HepG2 (cell line): ENCODE results near the gene RDH16.
"Not testable (repeated sequence)": the region's sequence is repeated elsewhere in the genome, so short reads cannot be mapped to it uniquely, and the experiment has no call there.

ENCODE experiments used
- CTCF ChIP-seq: sonication (generic); formaldehyde crosslinking; IDR thresholded peaks from 2 replicates; pipeline ENCODE4 v1.5.0; 2020; ENCODE audit warnings: mild to moderate bottlenecking, missing genetic modification reagents, moderate library complexity
- HNF4A ChIP-seq: sonication (generic); formaldehyde crosslinking; IDR thresholded peaks from 2 replicates; pipeline ENCODE4 v1.4.0; 2020; ENCODE audit warnings: missing genetic modification reagents
- NPAS2 ChIP-seq: sonication (generic); formaldehyde crosslinking; IDR thresholded peaks from 2 replicates; pipeline ENCODE4 v1.8.0; 2022; ENCODE audit warnings: mild to moderate bottlenecking, missing genetic modification reagents, borderline replicate concordance
- POLR2AphosphoS5 ChIP-seq: IDR thresholded peaks from 2 replicates; pipeline ENCODE4 v1.6.1; 2012; ENCODE audit warnings: low read depth, low read length
- TARDBP ChIP-seq: sonication (generic); formaldehyde crosslinking; IDR thresholded peaks from 2 replicates; pipeline ENCODE4 v1.8.0; 2022; ENCODE audit warnings: mild to moderate bottlenecking, missing genetic modification reagents
- USF2 ChIP-seq, 2 experiments: sonication (generic) in 1 of 2; formaldehyde crosslinking in 1 of 2; IDR thresholded peaks; 2 replicates each; pipeline versions ENCODE4 v1.5.1 to v1.6.1; 2011 to 2020; ENCODE audit warnings: borderline replicate concordance in 1 of 2, low read depth in 1 of 2, low read length in 1 of 2, mild to moderate bottlenecking in 1 of 2, missing genetic modification reagents in 1 of 2, moderate library complexity in 1 of 2
- ZNF263 ChIP-seq: sonication (generic); formaldehyde crosslinking; IDR thresholded peaks from 2 replicates; pipeline ENCODE4 v1.4.0; 2020; ENCODE audit warnings: missing genetic modification reagents
- ZNF543 ChIP-seq: sonication (generic); formaldehyde crosslinking; IDR thresholded peaks from 2 replicates; pipeline ENCODE4 v1.4.0; 2020; ENCODE audit warnings: mild to moderate bottlenecking, missing genetic modification reagents
- ZNF740 ChIP-seq: sonication (generic); formaldehyde crosslinking; IDR thresholded peaks from 2 replicates; pipeline ENCODE4 v1.4.0; 2020; ENCODE audit warnings: missing genetic modification reagents
- ZSCAN30 ChIP-seq: sonication (generic); formaldehyde crosslinking; IDR thresholded peaks from 2 replicates; pipeline ENCODE4 v1.5.0; 2020; ENCODE audit warnings: mild to moderate bottlenecking, missing genetic modification reagents

- TF ChIP-seq NPAS2 (CRISPR knock-in tag); TARDBP; ZSCAN30 (CRISPR knock-in tag); USF2 (IDR thresholded peaks at IDR 0.05; ENCODE audit: low read depth, low read length); USF2 (CRISPR knock-in tag; IDR thresholded peaks at IDR 0.05; ENCODE audit: borderline replicate concordance); CTCF (CRISPR knock-in tag); POLR2AphosphoS5; HNF4A; ZNF740 (CRISPR knock-in tag); ZNF543 (CRISPR knock-in tag); ZNF263 (CRISPR knock-in tag): not testable (repeated sequence)
Observed at GRCh38 chr12:56974224-56974623, 16.8 kb upstream of the RDH16 start.
